GM12892 (cell line): ENCODE data around the gene LRRC31.

Source experiments
- POLR2AphosphoS5 ChIP-seq: IDR thresholded peaks from 2 replicates; pipeline ENCODE4 v1.6.1; 2011; ENCODE audit warnings: low read depth, low read length, control low read depth
- TAF1 ChIP-seq: IDR thresholded peaks from 2 replicates; pipeline ENCODE4 v1.6.1; 2011; ENCODE audit warnings: low read depth, mild to moderate bottlenecking, control low read depth, low read length, borderline replicate concordance

GRCh38 chr3:169835533-169835932, 34.2 kb downstream of the LRRC31 start:
- TF ChIP-seq POLR2AphosphoS5 = no peak
- no peak for TF ChIP-seq TAF1
